HG02642 (cell line): Measurements from ENCODE around the gene GSG1L.

Experiments used
- ATAC-seq: cut with Tn5 transposase; IDR thresholded peaks from one replicate; pipeline ENCODE4 v1.9.1; 2021; ENCODE audit warnings: mild to moderate bottlenecking; ENCODE audit not compliant: unreplicated experiment, poor library complexity

Gene GSG1L

DNA sequence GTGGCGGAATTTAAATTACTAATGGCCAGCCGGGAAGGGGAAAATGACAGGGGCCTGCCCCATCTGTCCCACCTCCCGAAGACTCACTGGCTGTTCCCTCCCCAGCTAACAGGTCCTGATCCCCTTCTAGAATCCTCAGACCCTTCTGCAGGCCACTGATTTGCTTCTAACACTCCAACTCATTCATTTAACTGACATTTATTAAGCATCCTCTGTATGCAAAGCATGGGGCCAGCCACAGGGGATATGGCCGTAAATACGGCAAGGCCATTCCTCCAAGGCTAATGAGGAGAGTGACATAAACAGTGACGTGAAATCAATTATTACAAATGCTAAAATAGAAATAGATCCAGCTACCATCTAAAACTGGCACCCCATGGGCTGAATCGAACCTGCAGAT, 195.3 kb downstream of the GSG1L start:
- no peak for ATAC-seq

DNA sequence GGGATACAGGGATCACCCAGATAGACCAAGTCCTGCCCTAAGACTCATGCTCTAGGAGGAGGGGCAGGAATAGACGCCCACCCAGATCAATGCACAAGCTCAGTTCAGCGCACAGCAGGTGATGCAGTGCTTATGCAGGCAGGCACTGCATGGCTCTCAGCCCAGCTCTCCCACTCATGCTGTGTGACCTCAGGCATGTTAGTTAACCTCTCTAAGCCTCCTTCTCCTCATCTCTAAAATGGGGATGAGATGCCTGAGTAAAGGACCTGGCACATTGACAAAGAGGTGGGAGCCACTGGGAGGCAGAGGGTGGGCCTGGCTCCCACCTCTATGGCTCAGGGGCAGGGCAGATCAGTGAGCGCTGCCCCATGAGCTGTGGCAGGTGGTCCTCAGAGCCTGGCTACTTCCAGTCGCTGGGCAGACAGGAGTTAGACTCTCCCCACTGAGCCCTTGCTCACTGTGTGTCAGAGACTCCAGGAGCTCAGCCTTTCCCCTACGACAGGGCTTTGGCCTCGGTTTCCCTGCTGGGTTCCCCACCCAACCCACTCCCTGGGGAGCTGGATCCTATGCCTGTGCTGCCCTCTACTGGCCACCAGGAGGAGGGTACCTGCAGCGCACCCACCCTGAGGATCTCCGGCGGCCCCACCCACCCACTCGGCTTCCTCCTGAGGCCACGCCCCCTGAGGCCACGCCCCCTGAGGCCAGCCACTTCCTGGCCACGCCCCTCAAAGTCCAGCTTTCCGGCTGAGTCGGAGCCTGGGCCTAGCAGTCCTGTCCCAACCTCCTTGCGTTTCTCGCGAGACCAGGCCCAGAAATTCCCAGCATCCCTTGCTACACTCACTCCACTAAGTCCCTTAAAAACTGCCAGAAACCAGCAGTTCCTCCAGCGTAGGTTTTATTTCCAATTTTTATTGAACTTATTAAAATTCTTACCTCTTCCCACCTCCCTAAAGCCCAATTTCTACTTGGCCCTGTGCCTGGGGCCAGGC, 196.1 kb downstream of the GSG1L start:
- ATAC-seq, result no peak

GRCh38 chr16:27863377-27863776, 200.1 kb downstream of the GSG1L start:
- ATAC-seq, result no peak

- ATAC-seq, result no peak
These were observed 200.6 kb downstream of the GSG1L start for GRCh38 chr16:27862953-27863352.

- no peak for ATAC-seq
These were observed 203.4 kb downstream of the GSG1L start for GRCh38 chr16:27860091-27860490.

GRCh38 chr16:27859020-27859419, 204.5 kb downstream of the GSG1L start:
- ATAC-seq, result no peak

DNA sequence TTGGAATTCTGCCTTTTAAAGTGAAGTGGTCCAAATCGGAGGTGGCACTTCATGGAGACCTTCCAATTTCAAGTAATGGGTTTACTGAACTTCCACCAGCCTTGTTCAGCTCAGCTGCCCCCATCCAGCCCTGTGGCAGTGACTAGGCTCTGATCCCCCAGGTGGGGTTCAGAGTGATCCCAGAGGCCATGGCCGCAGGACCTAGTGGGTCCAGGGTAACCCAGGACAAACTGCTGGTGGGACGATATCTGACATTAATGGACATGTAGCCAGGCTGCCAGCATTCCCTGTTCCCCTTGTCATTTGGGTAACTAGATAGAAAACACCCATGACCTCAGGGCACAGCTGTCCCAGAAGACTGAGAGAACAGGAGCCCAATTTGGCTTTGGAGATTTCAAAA, 209.9 kb downstream of the GSG1L start:
- ATAC-seq, result no peak

DNA sequence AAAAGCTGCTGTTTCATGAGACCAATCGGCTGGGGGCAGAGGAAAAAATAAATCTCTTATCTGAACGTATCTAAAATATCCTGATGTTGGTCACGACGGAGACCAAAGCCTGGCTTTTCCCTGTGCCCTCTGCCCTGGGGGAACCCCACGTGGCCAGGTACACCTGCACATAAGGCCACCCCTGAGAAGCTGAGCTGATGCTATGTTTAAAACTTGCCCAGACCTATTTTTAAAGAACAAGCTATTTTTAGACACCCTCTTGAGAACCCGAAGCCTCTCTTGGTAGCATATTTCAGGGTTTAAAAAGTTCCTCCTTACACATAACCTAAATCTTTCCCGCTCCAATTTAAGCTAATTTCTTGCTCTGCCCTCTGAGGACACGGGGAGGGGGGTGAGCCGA, 210.4 kb downstream of the GSG1L start:
- ATAC-seq, result no peak

DNA sequence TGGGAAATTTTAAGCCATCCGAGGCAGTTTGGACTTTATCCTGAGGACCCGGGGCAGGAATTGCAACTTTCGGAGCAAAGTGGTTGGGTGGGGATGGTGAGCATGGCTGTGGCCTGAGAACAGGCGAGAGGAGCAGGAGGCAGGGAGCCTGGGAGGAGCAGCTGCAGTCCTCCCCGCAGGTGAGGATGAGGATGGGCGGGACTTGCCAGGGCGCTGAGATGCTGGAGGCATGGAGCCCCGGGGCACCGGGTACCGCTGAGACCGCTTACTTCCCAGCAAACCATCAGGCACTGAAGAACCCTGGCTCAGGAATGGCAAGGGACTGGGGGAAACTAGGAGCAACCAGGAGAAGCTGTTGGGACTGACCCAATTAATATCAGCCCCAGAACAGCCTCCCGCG, 210.8 kb downstream of the GSG1L start:
- no peak for ATAC-seq

- ATAC-seq, result no peak
These were observed 211.4 kb downstream of the GSG1L start for GRCh38 chr16:27852116-27852515.

GRCh38 chr16:27851586-27851985, 211.9 kb downstream of the GSG1L start:
- ATAC-seq, result no peak

DNA sequence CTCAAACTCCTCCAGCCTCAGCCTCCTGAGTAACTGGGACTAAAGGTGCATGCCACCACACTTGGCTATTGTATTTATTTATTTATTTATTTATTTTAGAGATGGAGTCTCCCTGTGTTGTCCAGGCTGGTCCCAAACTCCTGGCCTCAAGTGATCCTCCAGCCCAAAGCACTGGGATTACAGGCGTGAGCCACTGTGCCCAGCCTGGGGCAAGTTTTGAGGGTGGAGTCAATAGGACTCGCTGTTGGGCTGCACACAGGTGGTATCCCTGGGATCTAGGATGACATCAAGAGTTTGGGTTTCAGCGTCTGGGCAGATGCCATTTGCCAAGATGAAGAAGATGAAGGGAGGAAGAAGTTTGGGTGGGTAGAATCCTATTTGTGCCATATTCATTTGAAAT, 213.9 kb downstream of the GSG1L start:
- no peak for ATAC-seq

DNA sequence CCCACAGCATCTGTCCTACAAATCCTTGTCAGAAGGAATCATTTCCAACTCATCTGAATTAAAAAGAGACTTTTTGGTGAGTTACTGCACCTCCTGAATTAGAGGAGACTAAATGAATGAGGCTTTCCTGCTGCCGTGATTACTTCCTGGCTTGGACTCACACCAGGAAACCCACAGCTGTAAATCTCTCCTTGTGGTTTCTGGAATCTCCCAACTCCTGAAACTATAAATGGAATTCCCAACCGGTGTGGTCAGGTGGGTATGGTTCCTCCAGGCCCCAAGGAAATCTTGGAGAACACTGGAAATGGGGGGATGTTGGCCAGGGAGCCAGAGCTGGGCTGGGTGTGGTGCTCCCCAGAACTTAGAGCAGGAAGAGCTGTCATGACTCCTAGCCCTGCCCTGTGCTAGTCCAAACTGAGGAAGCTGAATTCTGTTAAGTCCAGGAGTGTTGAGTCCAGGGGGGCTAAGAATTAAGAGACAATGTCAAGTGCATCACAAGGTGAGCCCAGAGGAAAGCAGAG, 216.4 kb downstream of the GSG1L start:
- ATAC-seq, result no peak

- no peak for ATAC-seq
These were observed 218.7 kb downstream of the GSG1L start for GRCh38 chr16:27844826-27845225.

DNA sequence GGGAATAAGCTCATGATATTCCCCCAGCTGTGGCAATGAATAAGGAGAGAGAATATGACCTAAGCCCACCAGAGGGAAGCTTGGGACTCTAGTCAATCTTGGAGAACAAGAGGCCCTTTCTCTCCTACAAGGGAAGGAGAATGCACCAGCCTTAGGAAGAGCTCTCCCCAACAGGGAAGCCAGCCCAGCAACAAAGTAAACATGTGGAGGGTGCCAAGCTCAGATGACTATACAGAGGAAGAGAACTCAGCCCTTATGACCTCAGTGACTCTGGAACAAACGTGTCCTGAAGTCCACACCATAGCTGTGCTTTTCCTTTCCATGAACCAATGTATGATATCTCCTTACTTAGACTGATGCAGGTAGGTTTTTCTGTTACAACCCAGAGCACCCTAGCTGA, 219.7 kb downstream of the GSG1L start:
- no peak for ATAC-seq

GRCh38 chr16:27841911-27842310, 221.6 kb downstream of the GSG1L start:
- no peak for ATAC-seq

DNA sequence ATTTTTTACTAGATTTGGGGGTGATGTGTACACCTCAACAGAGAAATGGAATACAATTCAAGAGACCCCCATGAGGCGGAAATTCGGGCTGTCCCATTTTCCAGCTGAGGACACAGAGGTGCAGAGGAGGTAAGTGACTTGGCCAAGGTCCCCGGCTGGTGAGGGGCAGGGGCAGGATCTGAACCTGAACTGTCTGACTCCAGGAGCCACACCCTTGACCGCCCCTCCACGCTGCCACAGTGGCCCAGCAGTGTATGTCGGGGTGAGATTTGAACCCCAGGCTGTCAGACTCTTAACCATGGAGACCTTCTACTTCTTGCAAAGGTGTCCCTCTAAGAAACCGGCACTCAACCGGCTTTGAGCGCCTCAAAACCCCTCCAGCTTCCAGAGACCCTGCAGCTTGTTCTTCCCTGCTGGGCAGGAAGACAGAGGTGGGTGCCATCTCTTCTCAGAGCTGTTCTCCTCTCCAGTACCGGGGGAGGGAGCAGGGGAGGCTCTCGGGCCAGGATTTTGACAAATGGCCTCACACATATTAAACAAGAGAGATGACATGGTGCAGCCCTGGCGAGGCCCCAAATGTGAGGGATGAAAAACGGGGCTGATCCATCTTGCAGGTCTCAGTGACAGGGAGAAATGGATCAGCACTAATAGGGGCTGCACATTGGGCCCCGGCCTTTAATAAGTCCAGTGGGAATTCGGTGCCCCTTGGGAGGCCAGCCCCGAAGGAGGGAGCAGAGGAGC, 222.3 kb downstream of the GSG1L start:
- ATAC-seq, result no peak

- ATAC-seq, result no peak
These were observed 223.0 kb downstream of the GSG1L start for GRCh38 chr16:27840311-27841060.

DNA sequence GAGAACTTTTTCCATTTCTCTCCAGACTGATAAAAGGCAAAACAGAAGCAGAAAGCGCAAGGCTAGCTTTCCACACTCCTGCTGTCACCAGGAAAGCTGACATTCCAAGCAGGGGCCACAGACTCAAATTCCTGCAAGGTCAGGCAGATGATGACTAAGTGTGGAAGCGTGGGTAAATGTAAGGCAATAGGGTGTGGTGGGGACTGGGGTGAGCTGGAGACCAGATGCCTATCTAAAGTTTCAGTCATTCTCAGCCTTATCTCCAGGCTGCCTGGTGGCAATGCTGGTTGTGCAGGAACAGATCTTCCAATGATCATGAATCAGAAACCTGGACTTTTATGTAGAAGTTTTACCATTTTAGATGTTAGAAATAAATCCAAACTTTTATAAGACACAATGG, 224.1 kb downstream of the GSG1L start:
- ATAC-seq, result no peak

DNA sequence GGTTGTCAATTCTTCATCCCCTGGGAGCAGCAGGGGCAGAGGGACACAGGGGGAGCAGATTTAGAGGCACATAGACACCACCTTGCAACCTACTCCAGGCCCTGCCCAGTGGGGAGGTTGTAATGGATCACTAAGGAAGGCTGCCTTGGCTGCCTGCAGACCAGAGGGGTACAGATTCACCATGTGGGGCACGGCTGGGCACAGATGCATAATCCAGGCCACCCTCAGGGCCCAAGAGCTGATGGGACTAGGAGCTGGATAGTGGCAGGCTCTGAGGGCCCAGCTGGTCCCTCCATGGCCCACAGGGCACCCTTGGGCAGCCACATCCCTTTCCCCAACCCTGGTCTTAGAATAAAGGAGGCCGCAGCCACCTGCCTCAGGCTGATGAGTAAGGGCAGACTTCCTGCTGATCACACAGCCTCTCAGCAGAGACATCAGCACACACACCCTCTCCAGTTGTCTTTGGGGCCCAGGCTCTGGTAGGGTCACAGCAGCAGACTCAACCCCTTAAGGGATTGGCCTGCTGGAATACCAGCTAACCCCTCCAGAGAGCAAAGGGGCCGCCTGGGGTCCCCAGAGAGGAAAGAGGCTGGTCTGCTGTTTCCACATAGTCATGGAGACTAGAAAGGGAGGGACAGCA, 224.9 kb downstream of the GSG1L start:
- ATAC-seq, result no peak
